GM18498 (cell line): ENCODE results near the gene ARMC3.
"Not testable (repeated sequence)": the region's sequence is repeated elsewhere in the genome, so short reads cannot be mapped to it uniquely, and the experiment has no call there.

Experiments
- ATAC-seq: cut with Tn5 transposase; IDR thresholded peaks from one replicate; pipeline ENCODE4 v1.9.1; 2021; ENCODE audit warnings: mild to moderate bottlenecking, moderate library complexity; ENCODE audit not compliant: unreplicated experiment

ARMC3 gene

GRCh38 chr10:22925088-22925487, 2.8 kb upstream of the ARMC3 start:
- ATAC-seq, result no peak

GRCh38 chr10:22927166-22927565, 687 bp upstream of the ARMC3 start:
- no peak for ATAC-seq

- not testable (repeated sequence) for ATAC-seq
Measured at GRCh38 chr10:22929053-22929452, 1.2 kb downstream of the ARMC3 start.

- no peak for ATAC-seq
Measured at GRCh38 chr10:22931948-22932347, 4.1 kb downstream of the ARMC3 start.

GRCh38 chr10:22932626-22933370, 4.9 kb downstream of the ARMC3 start:
- ATAC-seq, result no peak

- no peak for ATAC-seq
Measured at GRCh38 chr10:22934726-22935125, 6.9 kb downstream of the ARMC3 start.

GRCh38 chr10:22942437-22942836, 14.6 kb downstream of the ARMC3 start:
- no peak for ATAC-seq

- peak; percentile 69 for ATAC-seq
Measured at GRCh38 chr10:22945934-22946673, 18.3 kb downstream of the ARMC3 start.

GRCh38 chr10:22954970-22955369, 27.1 kb downstream of the ARMC3 start:
- no peak for ATAC-seq

- no peak for ATAC-seq
Measured at GRCh38 chr10:22958338-22958737, 30.5 kb downstream of the ARMC3 start.

- ATAC-seq, result no peak
Measured at GRCh38 chr10:22959292-22959691, 31.4 kb downstream of the ARMC3 start.

GRCh38 chr10:22959950-22960349, 32.1 kb downstream of the ARMC3 start:
- ATAC-seq, result no peak

- no peak for ATAC-seq
Measured at GRCh38 chr10:22962817-22963216, 35.0 kb downstream of the ARMC3 start.

- no peak for ATAC-seq
Measured at GRCh38 chr10:22969704-22970103, 41.9 kb downstream of the ARMC3 start.

GRCh38 chr10:22976534-22976933, 48.7 kb downstream of the ARMC3 start:
- ATAC-seq, result no peak

GRCh38 chr10:22977751-22978150, 49.9 kb downstream of the ARMC3 start:
- ATAC-seq, result no peak

- no peak for ATAC-seq
Measured at GRCh38 chr10:22978287-22978686, 50.4 kb downstream of the ARMC3 start.

- ATAC-seq, result no peak
Measured at GRCh38 chr10:22978918-22979317, 51.1 kb downstream of the ARMC3 start.

GRCh38 chr10:22980822-22981221, 53.0 kb downstream of the ARMC3 start:
- ATAC-seq, result no peak

- no peak for ATAC-seq
Measured at GRCh38 chr10:22984066-22984465, 56.2 kb downstream of the ARMC3 start.

GRCh38 chr10:22986771-22987542, 59.1 kb downstream of the ARMC3 start:
- peak; percentile 47 for ATAC-seq
